AG04449 (cell line): ENCODE measurements around the gene CBFA2T2.

ENCODE experiments used
- CTCF ChIA-PET: fragments of 350-600 bp; formaldehyde crosslinking; extraction: SDS; loops from one replicate; lab custom pipeline; 2021; ENCODE audit warnings: antibody characterized with exemption; lab: Yijun Ruan, JAX
- POLR2A ChIA-PET: fragments of 400-600, 350-600 bp; formaldehyde crosslinking; extraction: SDS; loops from one replicate; lab custom pipeline; 2020; ENCODE audit warnings: antibody characterized with exemption, inconsistent platforms; lab: Yijun Ruan, JAX
- DNase-seq: peaks from one replicate; pipeline ENCODE4 v3.0.0-alpha.2; 2010; ENCODE audit warnings: low read depth, low spot score
- H3K4me3 ChIP-seq: 2 replicates; pipeline ENCODE4 v1.5.1; 2011; ENCODE audit warnings: low read depth, mild to moderate bottlenecking, control low read depth, low read length
- TF ChIP-seq, protein P1 (sequence below): IDR thresholded peaks from one replicate; pipeline ENCODE4 v1.5.1; 2011; ENCODE audit warnings: mild to moderate bottlenecking, moderate library complexity, low read length, control low read depth, inconsistent platforms; ENCODE audit not compliant: insufficient read depth; ENCODE audit errors: missing control alignments

Gene CBFA2T2

DNA sequence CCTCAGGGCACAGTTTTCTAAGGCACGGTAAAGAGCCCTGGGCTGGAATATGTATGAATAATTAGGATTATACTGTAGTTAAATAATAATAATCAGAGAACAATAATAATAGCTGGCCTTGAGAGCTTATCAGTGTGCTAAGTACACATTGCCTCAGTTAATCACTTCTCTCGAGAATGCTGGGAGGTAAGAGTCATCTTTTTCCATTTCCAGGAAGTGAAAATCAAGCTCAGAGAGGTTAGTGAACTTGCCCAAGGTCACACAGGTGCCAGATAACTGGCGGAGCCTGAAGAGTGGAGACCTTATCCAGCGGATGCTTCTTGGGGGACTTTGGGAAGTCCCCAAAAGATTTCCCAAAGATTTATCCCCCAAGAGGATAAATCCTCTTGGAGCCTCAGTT lies 19.4 kb upstream of the CBFA2T2 start:
- H3K4me3 ChIP-seq: no peak overlapping the region
- CTCF ChIA-PET: interaction anchor here (1.2 to 3.4 kb wide), 4 partner anchors 13 to 183 kb away, joined by 3 to 12 read pairs (median 5); no protein-coding TSS in a partner anchor
- TF ChIP-seq, protein P1, sequence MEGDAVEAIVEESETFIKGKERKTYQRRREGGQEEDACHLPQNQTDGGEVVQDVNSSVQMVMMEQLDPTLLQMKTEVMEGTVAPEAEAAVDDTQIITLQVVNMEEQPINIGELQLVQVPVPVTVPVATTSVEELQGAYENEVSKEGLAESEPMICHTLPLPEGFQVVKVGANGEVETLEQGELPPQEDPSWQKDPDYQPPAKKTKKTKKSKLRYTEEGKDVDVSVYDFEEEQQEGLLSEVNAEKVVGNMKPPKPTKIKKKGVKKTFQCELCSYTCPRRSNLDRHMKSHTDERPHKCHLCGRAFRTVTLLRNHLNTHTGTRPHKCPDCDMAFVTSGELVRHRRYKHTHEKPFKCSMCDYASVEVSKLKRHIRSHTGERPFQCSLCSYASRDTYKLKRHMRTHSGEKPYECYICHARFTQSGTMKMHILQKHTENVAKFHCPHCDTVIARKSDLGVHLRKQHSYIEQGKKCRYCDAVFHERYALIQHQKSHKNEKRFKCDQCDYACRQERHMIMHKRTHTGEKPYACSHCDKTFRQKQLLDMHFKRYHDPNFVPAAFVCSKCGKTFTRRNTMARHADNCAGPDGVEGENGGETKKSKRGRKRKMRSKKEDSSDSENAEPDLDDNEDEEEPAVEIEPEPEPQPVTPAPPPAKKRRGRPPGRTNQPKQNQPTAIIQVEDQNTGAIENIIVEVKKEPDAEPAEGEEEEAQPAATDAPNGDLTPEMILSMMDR: no peak
- POLR2A ChIA-PET: interaction anchor here (0.6 to 1.3 kb wide), 2 partner anchors 19 to 206 kb away, joined by 3 read pairs; partner anchors contain the start of gene CBFA2T2
- DNase-seq: no peak

- TF ChIP-seq, protein P1: no peak
- no peak for DNase-seq
- no peak overlapping the region for H3K4me3 ChIP-seq
- CTCF ChIA-PET: interaction anchor here (1.2 to 3.4 kb wide), 4 partner anchors 13 to 182 kb away, joined by 3 to 12 read pairs (median 5); no protein-coding TSS in a partner anchor
- POLR2A ChIA-PET: interaction anchor here (0.6 to 1.3 kb wide), 2 partner anchors 19 to 206 kb away, joined by 3 read pairs; partner anchors contain the start of gene CBFA2T2
Measured at GRCh38 chr20:33470866-33471265, 19.0 kb upstream of the CBFA2T2 start.

DNA sequence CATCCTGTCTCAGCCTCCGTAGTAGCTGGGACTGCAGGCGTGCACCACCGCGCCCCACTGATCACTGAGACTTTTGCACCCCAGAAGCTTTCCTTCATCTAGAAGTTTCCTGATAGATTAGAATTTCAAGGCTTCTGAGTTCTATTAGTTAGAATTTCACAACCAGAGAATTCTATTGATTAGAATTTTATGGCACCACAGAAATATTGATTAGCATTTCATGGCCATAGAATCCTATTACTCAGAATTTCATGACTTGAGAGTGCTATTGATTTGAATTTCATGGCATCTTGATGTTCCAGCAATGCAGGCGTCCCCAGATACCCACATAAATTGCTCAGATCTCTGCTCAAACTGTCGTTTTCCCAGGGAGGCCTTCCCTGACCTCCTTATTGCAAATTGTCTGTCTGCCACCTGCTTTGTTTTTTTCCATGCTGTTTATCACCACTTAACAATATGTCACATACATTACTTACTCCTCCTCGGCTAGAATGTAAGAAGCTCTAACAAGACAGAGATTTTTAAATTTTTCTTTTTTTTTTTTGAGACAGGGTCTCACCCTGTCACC lies 16.9 kb upstream of the CBFA2T2 start:
- POLR2A ChIA-PET: no interaction called here
- CTCF ChIA-PET: interaction anchor here (1.1 to 3.4 kb wide), 3 partner anchors 16 to 33 kb away, joined by 3 to 12 read pairs (median 4); no protein-coding TSS in a partner anchor

DNA sequence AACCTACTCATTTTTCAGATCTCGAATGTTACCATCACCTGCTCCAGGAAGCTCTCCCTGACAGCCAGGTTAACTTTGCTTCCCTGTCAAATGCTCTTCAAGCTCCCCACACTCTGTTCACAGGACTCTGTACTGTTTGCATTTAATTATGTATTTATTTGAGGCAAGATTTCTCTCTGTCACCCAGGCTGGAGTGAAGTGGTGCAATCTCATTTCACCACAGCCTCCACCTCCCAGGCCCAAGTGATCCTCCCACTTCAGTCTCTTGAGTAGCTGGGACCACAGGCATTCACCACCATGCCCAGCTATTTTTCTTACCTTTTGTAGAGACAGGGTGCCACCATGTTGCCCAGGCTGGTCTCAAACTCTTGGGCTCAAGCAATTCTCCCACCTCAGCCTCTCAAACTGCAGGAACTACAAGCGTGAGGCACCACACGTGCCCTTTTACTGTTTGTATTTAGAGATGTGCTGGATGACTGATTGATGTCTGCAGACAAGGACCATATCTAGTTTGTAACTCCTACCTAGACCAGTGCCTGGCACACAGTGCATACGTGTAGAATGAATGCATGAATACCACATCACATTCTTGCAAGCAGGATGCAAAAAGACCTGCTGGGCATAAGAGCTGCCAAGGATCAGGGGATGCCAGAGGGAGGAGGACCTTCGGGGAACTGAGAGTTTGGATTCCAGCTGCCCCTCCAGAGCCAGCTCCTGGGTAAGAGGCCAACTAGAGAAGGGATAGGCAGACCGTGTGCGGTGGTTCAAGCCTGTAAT lies 15.6 kb upstream of the CBFA2T2 start:
- ChIA-PET CTCF (interaction anchor here (1.3 kb wide), 2 partner anchors 17 to 19 kb away, joined by 4 to 5 read pairs; no protein-coding TSS in a partner anchor), POLR2A (no interaction called here)
- H3K4me3 ChIP-seq: no peak overlapping the region
- TF ChIP-seq, protein P1: no peak
- no peak for DNase-seq

More for the DNA sequence above, 16.9 kb upstream of the CBFA2T2 start:
- DNase-seq: no peak
- TF ChIP-seq, protein P1: no peak
- no peak overlapping the region for H3K4me3 ChIP-seq

DNA sequence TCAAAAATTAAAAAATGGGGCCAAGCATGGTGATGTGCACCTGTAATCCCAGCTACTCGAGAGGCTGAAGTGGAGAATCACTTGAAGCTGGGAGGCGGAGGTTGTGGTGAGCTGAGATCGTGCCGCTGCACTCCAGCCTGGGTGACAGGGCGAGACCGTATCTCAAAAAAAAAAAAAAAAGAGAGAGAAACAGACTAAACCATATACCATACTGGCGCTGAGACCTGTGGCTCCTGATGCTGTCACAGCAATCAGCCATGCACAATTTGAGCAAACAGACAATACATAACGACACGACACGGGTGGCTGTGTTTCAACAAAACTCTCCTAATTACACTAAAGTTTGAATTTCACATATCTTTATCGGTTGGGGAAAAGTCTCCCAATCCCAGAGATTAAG lies 14.9 kb upstream of the CBFA2T2 start:
- no peak for DNase-seq
- ChIA-PET POLR2A (no interaction called here), CTCF (interaction anchor here (1.3 kb wide), 1 partner anchor 17 kb away, joined by 5 read pairs; no protein-coding TSS in a partner anchor)
- H3K4me3 ChIP-seq: no peak overlapping the region
- TF ChIP-seq, protein P1: no peak
